Stimulated activated CD8-positive, alpha-beta memory T cell treated with anti-CD3 and anti-CD28 coated beads, Interleukin-2, amount 100 ng/mL, for 48 hours (primary cell): ENCODE data around the gene RALY.
"Not testable (repeated sequence)": the region's sequence is repeated elsewhere in the genome, so short reads cannot be mapped to it uniquely, and the experiment has no call there.

ENCODE experiments used
- DNase-seq, 2 donors: peaks; one replicate each; pipeline ENCODE4 v3.0.0-alpha.2; 2020; ENCODE audit warnings: low read depth in 2 of 2

The RALY gene

GRCh38 chr20:34105978-34106675 lies 112.4 kb downstream of the RALY start:
- no peak for DNase-seq

GRCh38 chr20:34108616-34109174 lies 115.0 kb downstream of the RALY start:
- no peak for DNase-seq

- no peak for DNase-seq
Measured at GRCh38 chr20:34109442-34109841, 115.7 kb downstream of the RALY start.

- no peak for DNase-seq
Measured at GRCh38 chr20:34110025-34110744, 116.5 kb downstream of the RALY start.

- no peak for DNase-seq
Measured at GRCh38 chr20:34110745-34111641, 117.3 kb downstream of the RALY start.

GRCh38 chr20:34111702-34112599 lies 118.2 kb downstream of the RALY start, which contains the start of gene EIF2S2:
Gene EIF2S2, minus strand, starts transcription at chr20:34112243. Its CDS starts 133 bp downstream, at chr20:34112110.
- DNase-seq: peak; percentile 83 to 89

- no peak for DNase-seq
Measured at GRCh38 chr20:34112600-34113101, 118.9 kb downstream of the RALY start.

GRCh38 chr20:34114809-34115208 lies 121.1 kb downstream of the RALY start:
- DNase-seq: no peak

GRCh38 chr20:34115232-34115631 lies 121.5 kb downstream of the RALY start:
- no peak for DNase-seq

- no peak for DNase-seq
Measured at GRCh38 chr20:34120213-34120612, 126.5 kb downstream of the RALY start.

GRCh38 chr20:34122274-34122980 lies 128.7 kb downstream of the RALY start:
- no peak for DNase-seq

GRCh38 chr20:34123309-34123708 lies 129.6 kb downstream of the RALY start:
- no peak for DNase-seq

- DNase-seq: no peak
Measured at GRCh38 chr20:34124469-34125249, 130.9 kb downstream of the RALY start.

GRCh38 chr20:34127792-34128191 lies 134.1 kb downstream of the RALY start:
- DNase-seq: no peak

GRCh38 chr20:34129518-34130162 lies 135.9 kb downstream of the RALY start:
- DNase-seq: no peak

- DNase-seq: no peak
Measured at GRCh38 chr20:34131491-34131890, 137.8 kb downstream of the RALY start.

- DNase-seq: not testable (repeated sequence)
Measured at GRCh38 chr20:34132491-34132890, 138.8 kb downstream of the RALY start.

- not testable (repeated sequence) for DNase-seq
Measured at GRCh38 chr20:34132943-34133342, 139.2 kb downstream of the RALY start.
